IgD-negative memory B cell (primary cell): Measurements from ENCODE around the gene CAPG. TPM values are rescaled to one million over a fixed set of nuclear protein-coding genes. Genes with fewer than 3 reads are reported as not detected.
A peak's percentile ranks its signal among the peaks of the same experiment; 100 is the strongest.
"Not testable (repeated sequence)": the region's sequence is repeated elsewhere in the genome, so short reads cannot be mapped to it uniquely, and the experiment has no call there.

Source experiments
- H3K27ac Mint-ChIP-seq, 3 donors: one replicate each; pipeline ENCODE4 v1.8.0; 2020 to 2022; ENCODE audit warnings: mild to moderate bottlenecking in 3 of 3, mixed read lengths in 3 of 3, moderate library complexity in 1 of 3
- H3K27me3 Mint-ChIP-seq: one replicate; pipeline ENCODE4 v1.8.0; 2021; ENCODE audit warnings: mixed read lengths
- H3K36me3 Mint-ChIP-seq: one replicate; pipeline ENCODE4 v1.8.0; 2020; ENCODE audit warnings: mild to moderate bottlenecking, mixed read lengths
- H3K4me1 Mint-ChIP-seq, 3 donors: one replicate each; pipeline ENCODE4 v1.8.0; 2020 to 2022; ENCODE audit warnings: mixed read lengths in 3 of 3, mild to moderate bottlenecking in 1 of 3
- H3K4me3 Mint-ChIP-seq, 4 donors: one replicate each; pipeline ENCODE4 v1.8.0; 2020 to 2022; ENCODE audit warnings: mild to moderate bottlenecking in 4 of 4, mixed read lengths in 4 of 4, moderate library complexity in 3 of 4
- H3K9me3 Mint-ChIP-seq, 3 donors: one replicate each; pipeline ENCODE4 v1.8.0; 2020 to 2021; ENCODE audit warnings: mixed read lengths in 3 of 3, mild to moderate bottlenecking in 1 of 3
- polyA plus RNA-seq: library from polyadenylated mRNA; unstranded; fragments of 300-500 nt; fragmentation: Illumina TruSeq; gene quantifications from one replicate; pipeline ENCODE4 v1.2.3, GENCODE V29; 2021

CAPG gene
- polyA plus RNA-seq, 1 donor from 2014 or later: 542 TPM

DNA sequence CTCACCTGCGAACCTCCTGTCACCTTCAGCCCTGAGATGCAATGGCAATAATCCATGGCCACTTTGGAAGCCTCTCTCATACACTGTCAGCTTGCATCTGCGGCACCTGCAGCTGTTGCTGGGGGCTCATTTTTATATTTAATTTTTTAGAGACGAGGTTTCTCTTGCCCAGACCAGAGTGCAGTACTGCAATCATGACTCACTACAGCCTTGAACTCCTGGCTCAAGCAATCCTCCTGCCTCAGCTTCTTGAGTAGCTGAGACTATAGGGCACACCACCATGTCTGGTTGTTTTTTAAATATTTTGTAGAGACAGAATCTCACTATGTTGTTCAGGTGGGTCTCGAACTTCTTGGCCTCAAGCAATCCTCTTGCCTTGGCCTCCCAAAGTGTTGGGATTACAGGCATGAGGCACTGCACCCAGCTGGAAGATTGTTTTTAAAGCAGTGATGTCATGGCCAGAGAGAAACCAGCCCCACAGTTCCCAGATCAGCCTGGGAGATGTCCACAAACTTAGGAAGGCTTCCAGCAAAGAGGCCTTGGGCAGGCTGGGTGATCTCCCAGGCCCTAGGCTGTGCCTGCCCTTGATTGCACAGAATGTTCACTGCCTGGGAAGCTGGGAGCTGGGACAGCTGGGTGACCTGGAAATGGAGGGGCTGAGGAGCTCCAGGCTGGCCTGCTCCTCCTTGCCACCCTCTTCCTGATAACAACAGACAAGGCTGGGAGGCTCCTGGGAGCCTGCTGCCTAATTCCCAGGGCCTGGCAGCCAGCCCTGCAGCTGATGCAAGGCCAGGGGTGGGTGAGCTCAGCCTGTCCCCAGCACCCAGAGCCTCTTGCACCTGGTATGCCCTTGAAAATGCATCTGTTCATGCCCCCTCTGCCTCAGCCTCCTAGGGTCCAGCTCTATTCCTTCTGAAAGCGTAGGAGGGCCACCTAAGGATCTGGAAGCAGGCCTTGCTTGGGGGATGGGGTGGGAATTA, 35.4 kb upstream of the CAPG start:
- Mint-ChIP-seq H3K27ac (no peak overlapping the region), H3K4me1 (peaks cover 0 to 2% (median 0%) of the 10 kb centered on the region in 3 donors), H3K27me3 (peaks cover 2% of the 10 kb centered on the region), H3K9me3 (no peaks in the 10 kb centered on the region), H3K36me3 (no peaks in the 10 kb centered on the region), H3K4me3 (no peak overlapping the region)

DNA sequence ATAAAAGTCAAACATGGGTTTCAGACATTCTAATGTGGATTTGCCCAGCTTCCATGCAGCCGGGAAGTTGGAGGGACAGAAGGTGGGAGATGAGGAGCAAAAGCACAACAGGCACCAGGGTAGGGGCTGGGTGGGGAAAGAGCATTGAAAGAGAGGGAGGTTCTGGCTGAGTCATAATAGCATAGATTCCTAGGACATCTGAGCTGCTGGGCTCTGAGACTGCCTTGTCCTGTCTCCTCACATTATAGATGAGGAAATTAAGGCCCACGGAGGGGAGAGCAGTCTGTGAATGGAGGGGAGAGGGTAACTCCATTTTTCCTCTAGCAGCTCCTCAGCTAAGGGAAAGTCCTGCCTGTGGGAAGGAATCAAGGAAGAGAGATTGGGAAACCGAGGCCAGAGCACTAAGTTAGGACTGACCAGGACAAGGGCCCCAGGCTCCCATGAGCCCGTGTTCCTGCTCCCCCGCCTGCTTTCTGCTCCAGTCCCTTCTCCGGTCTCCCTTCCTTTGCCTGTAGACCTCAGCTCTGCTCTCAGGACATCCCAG, 34.5 kb upstream of the CAPG start:
- Mint-ChIP-seq H3K27ac (no peak overlapping the region), H3K9me3 (no peaks in the 10 kb centered on the region), H3K4me1 (peaks cover 0 to 2% (median 0%) of the 10 kb centered on the region in 3 donors), H3K27me3 (no peaks in the 10 kb centered on the region), H3K36me3 (no peaks in the 10 kb centered on the region), H3K4me3 (no peak overlapping the region)

- no peaks in the 10 kb centered on the region for H3K36me3 Mint-ChIP-seq
- peak overlapping the region in 2 of 3 donors; percentile 31 to 73 for H3K27ac Mint-ChIP-seq
- no peaks in the 10 kb centered on the region for H3K27me3 Mint-ChIP-seq
- no peaks in the 10 kb centered on the region for H3K9me3 Mint-ChIP-seq
- peaks cover 4 to 9% (median 5%) of the 10 kb centered on the region in 3 donors for H3K4me1 Mint-ChIP-seq
- no peak overlapping the region for H3K4me3 Mint-ChIP-seq
These were observed 31.7 kb upstream of the CAPG start for GRCh38 chr2:85441864-85442263.

DNA sequence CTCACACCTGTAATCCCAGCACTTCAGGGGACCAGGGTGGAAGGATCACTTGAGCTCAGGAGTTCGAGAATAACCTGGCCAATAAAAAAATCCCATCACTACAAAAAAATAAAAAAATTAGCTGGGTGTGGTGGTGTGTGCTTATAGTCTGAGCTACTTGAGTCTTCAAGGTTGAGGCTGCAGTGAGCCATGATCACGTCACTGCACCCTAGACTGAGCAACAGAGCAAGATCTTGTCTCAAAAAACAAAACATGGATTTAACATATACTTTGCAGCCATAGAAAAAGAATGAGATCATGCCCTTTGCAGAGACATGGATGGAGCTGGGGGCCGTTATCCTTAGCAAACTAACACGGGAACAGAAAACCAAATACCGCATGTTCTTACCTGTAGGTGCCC, 30.6 kb upstream of the CAPG start:
- H3K27ac Mint-ChIP-seq: no peak overlapping the region
- no peaks in the 10 kb centered on the region for H3K27me3 Mint-ChIP-seq
- no peaks in the 10 kb centered on the region for H3K9me3 Mint-ChIP-seq
- H3K4me1 Mint-ChIP-seq: peaks cover 4 to 12% (median 5%) of the 10 kb centered on the region in 3 donors
- H3K4me3 Mint-ChIP-seq: peak overlapping the region in 1 of 4 donors; percentile 52
- H3K36me3 Mint-ChIP-seq: no peaks in the 10 kb centered on the region

GRCh38 chr2:85439986-85440385, 29.8 kb upstream of the CAPG start:
- H3K4me1 Mint-ChIP-seq: peaks cover 4 to 12% (median 5%) of the 10 kb centered on the region in 3 donors
- no peak overlapping the region for H3K27ac Mint-ChIP-seq
- H3K27me3 Mint-ChIP-seq: no peaks in the 10 kb centered on the region

GRCh38 chr2:85439569-85439968, 29.4 kb upstream of the CAPG start:
- H3K36me3 Mint-ChIP-seq, H3K9me3 Mint-ChIP-seq, H3K27me3 Mint-ChIP-seq: not testable (repeated sequence)
- Mint-ChIP-seq H3K4me1 (peaks cover 4 to 12% (median 5%) of the 10 kb centered on the region in 3 donors), H3K4me3 (peak overlapping the region in 1 of 4 donors; percentile 60), H3K27ac (peak overlapping the region in 1 of 3 donors; percentile 45)

More at GRCh38 chr2:85439986-85440385, 29.8 kb upstream of the CAPG start:
- peak overlapping the region in 2 of 4 donors; percentile 17 to 60 for H3K4me3 Mint-ChIP-seq
- no peaks in the 10 kb centered on the region for H3K36me3 Mint-ChIP-seq
- no peaks in the 10 kb centered on the region for H3K9me3 Mint-ChIP-seq

- H3K9me3 Mint-ChIP-seq: no peaks in the 10 kb centered on the region
- no peaks in the 10 kb centered on the region for H3K27me3 Mint-ChIP-seq
- peaks cover 4 to 12% (median 5%) of the 10 kb centered on the region in 3 donors for H3K4me1 Mint-ChIP-seq
- peak overlapping the region in 2 of 3 donors; percentile 45 to 83 for H3K27ac Mint-ChIP-seq
- no peaks in the 10 kb centered on the region for H3K36me3 Mint-ChIP-seq
- peak overlapping the region in 2 of 4 donors; percentile 8 to 60 for H3K4me3 Mint-ChIP-seq
These were observed 28.9 kb upstream of the CAPG start for GRCh38 chr2:85439025-85439472.

- H3K27me3 Mint-ChIP-seq: no peaks in the 10 kb centered on the region
- H3K9me3 Mint-ChIP-seq: no peaks in the 10 kb centered on the region
- H3K4me1 Mint-ChIP-seq: peaks cover 4 to 12% (median 5%) of the 10 kb centered on the region in 3 donors
- peak overlapping the region in 2 of 3 donors; percentile 54 to 97 for H3K27ac Mint-ChIP-seq
- H3K36me3 Mint-ChIP-seq: no peaks in the 10 kb centered on the region
- peak overlapping the region; percentile 60 to 95 (median 86) for H3K4me3 Mint-ChIP-seq
These were observed 28.2 kb upstream of the CAPG start for GRCh38 chr2:85438201-85439024.

DNA sequence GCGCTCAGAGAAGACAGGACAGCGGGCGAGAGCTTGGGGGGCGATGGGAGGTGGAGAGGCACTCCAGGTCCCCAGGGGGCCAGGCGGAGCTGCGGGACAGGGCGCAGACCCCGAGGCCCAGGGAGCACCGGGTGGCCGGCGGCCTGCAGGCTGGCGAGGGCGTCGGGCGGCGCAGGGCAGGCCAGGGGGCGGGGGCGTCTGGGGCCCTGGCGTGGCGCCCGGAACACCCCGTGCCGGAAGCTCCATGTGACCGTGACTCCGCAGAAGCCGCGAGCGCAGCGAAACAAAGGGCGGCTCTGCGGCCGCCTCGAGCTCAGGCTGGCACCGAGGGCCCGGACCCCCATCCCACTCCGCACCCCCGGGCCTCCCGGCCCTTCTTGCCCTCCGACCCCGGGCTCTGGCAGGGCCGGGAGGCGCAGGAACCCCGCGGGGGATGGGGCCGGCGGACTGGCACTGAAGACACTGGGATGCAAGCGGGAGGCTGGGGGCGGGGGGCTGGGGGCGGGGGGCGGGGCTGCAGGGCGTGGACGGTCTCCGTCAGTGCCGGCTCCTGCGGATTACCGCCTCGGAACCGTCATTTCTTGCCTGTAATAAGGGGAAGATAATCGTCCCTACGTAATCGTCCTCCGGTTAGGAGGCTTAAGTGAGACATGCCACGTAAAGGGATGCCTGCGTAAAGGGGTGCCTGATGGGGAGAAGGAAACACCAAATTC, 27.5 kb upstream of the CAPG start:
- no peaks in the 10 kb centered on the region for H3K27me3 Mint-ChIP-seq
- peaks cover 4 to 12% (median 5%) of the 10 kb centered on the region in 3 donors for H3K4me1 Mint-ChIP-seq
- H3K9me3 Mint-ChIP-seq: no peaks in the 10 kb centered on the region
- H3K36me3 Mint-ChIP-seq: no peaks in the 10 kb centered on the region
- peak overlapping the region; percentile 58 to 95 (median 89) for H3K4me3 Mint-ChIP-seq
- peak overlapping the region; percentile 67 to 97 (median 90) for H3K27ac Mint-ChIP-seq

DNA sequence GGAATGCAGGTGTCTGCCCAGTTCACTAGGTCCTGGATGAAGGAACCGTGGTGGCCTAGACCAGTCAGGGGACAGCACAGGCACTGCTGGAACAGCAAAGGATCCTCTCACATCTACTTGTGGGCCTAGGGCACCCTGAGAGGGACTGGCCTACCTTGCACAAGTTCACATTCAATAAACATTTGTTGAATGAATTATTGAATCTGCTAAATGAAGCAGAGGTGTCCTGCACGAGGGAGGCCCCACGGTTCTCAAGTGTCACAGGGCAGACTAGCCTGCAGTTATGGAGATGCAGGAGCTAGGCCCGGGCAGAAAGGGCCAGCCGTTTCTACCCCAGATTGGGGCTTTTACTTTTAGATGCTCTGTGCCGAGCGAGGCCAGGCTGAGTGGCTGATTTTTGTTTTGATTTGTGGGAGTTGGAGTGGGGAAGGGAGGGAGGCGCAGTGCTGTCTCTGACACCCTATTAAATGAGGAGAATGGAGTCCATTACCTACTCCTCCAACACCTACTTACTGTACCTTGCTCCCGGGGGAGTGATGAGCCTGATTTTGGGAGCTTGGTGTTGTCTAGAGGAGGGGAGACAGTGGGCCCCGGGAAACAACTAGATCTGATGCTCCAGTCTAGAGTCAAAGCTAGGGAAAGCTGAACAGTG, 26.8 kb upstream of the CAPG start:
- Mint-ChIP-seq H3K36me3 (no peaks in the 10 kb centered on the region), H3K27me3 (no peaks in the 10 kb centered on the region), H3K4me3 (peak overlapping the region; percentile 58 to 95 (median 88)), H3K27ac (peak overlapping the region; percentile 67 to 97 (median 90)), H3K4me1 (peaks cover 4 to 12% (median 5%) of the 10 kb centered on the region in 3 donors), H3K9me3 (no peaks in the 10 kb centered on the region)

GRCh38 chr2:85435981-85436835, 26.0 kb upstream of the CAPG start:
- Mint-ChIP-seq H3K36me3 (no peaks in the 10 kb centered on the region), H3K27me3 (no peaks in the 10 kb centered on the region), H3K4me1 (peaks cover 4 to 12% (median 5%) of the 10 kb centered on the region in 3 donors), H3K27ac (peak overlapping the region in 1 of 3 donors; percentile 97), H3K9me3 (no peaks in the 10 kb centered on the region), H3K4me3 (peak overlapping the region in 2 of 4 donors; percentile 58 to 82)

DNA sequence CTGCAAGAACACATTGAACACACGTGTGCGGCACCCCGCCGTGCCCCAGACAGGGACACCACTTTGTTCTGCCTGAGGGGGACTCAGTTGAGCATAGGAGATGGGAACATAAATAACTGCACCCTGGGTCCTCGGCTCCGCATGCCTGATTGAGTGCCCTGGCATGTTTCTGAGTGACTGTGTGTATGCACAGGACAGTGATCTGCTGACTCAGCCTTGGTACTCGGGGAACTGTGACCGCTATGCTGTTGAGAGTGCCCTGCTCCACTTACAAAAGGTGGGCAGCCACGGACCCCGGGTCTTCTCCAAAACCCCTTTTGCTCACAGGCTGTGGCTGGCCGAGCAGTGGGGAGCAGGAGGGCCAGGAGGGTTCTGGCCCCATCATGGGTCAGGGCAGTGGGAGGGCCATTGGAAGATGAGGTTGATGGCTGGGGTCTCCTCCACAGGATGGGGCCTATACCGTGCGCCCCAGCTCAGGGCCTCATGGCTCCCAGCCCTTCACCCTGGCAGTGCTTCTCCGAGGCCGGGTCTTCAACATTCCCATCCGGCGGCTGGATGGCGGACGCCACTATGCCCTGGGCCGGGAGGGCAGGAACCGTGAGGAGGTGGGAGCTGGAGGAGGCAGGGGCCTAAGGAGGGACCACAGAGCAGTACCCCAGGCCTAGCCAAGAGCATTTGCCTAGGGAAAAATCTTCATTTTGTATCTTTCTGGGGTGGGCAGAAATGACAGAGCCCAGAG, 25.2 kb upstream of the CAPG start:
- H3K9me3 Mint-ChIP-seq: no peaks in the 10 kb centered on the region
- H3K4me3 Mint-ChIP-seq: peak overlapping the region in 1 of 4 donors; percentile 26
- H3K27ac Mint-ChIP-seq: peak overlapping the region in 2 of 3 donors; percentile 32 to 53
- H3K36me3 Mint-ChIP-seq: no peaks in the 10 kb centered on the region
- H3K4me1 Mint-ChIP-seq: peaks cover 4 to 12% (median 5%) of the 10 kb centered on the region in 3 donors
- no peaks in the 10 kb centered on the region for H3K27me3 Mint-ChIP-seq
